Right lobe of liver (tissue), 4 donors: Measurements from ENCODE around the gene KCNB1.

Experiments used
- CTCF ChIP-seq, 4 donors: fragments of 200-600 bp in 3 of 4; fragments of 450-650 bp in 1 of 4; IDR thresholded peaks; one replicate each; pipeline versions ENCODE4 v1.5.1 to v1.8.0; 2016 to 2022; ENCODE audit warnings: antibody characterized with exemption in 4 of 4, mild to moderate bottlenecking in 2 of 4
- POLR2A ChIP-seq: fragments of 450-650 bp; IDR thresholded peaks from one replicate; pipeline ENCODE4 v1.6.1; 2017; ENCODE audit warnings: antibody characterized with exemption, mild to moderate bottlenecking
- donor health status: DM: no; HTN: no; CAD: no.
- donor health status: DM: no; HTN: no; CAD: no.
- donor health status: DM: no; HTN: yes; CAD: no.

GRCh38 chr20:49426873-49427272 is 55.6 kb downstream of the KCNB1 start:
- TF ChIP-seq CTCF (IDR thresholded peaks at IDR 0.05): no peak
- TF ChIP-seq POLR2A: no peak
